PC-9 (cell line): ENCODE measurements around the gene RPL23. TPM values are rescaled to one million over a fixed set of nuclear protein-coding genes. Genes with fewer than 3 reads are reported as not detected.

Experiments used
- BruUV-seq: library from RNA; stranded (reverse); fragments of 400-500 nt; replicated peaks from 2 replicates; lab custom pipeline; 2021; lab: Mats Ljungman, UMichigan
- CTCF ChIA-PET: fragments of 300-600 bp; sonication (Branson Sonifier 250); formaldehyde crosslinking; loops from one replicate; lab custom pipeline; 2022; ENCODE audit warnings: antibody characterized with exemption; lab: Charles Lee
- POLR2A ChIA-PET: fragments of 300-600 bp; sonication (Branson Sonifier 250); formaldehyde crosslinking; loops from one replicate; lab custom pipeline; 2022; ENCODE audit warnings: antibody characterized with exemption; ENCODE audit not compliant: unreplicated experiment; lab: Charles Lee
- DNase-seq, 2 experiments: peaks; one replicate each; pipeline versions ENCODE4 v3.0.0 to v3.0.0-alpha.2; 2015 to 2022; ENCODE audit warnings: mixed read lengths in 1 of 2
- H2AFZ ChIP-seq: fragments of 200-600 bp; sonication (generic); 2 replicates; pipeline ENCODE4 v1.8.1; 2017; ENCODE audit warnings: antibody characterized with exemption
- H3F3A ChIP-seq: fragments of 200-600 bp; sonication (generic); 2 replicates; pipeline ENCODE4 v1.8.1; 2017; ENCODE audit warnings: antibody characterized with exemption, mild to moderate bottlenecking, low read depth; ENCODE audit not compliant: insufficient read depth
- H3K27ac ChIP-seq: fragments of 200-600 bp; sonication (generic); 2 replicates; pipeline ENCODE4 v1.6.1; 2016; ENCODE audit warnings: mixed run types
- H3K27me3 ChIP-seq: fragments of 200-600 bp; sonication (generic); 2 replicates; pipeline ENCODE4 v1.6.1; 2016; ENCODE audit warnings: low read depth, mixed run types; ENCODE audit not compliant: insufficient read depth
- H3K36me3 ChIP-seq: fragments of 200-600 bp; sonication (generic); 2 replicates; pipeline ENCODE4 v1.6.1; 2016; ENCODE audit warnings: low read depth, mixed run types
- H3K4me1 ChIP-seq: fragments of 200-600 bp; sonication (generic); replicated peaks from 2 replicates; pipeline ENCODE4 v1.6.1; 2016; ENCODE audit warnings: mixed run types; ENCODE audit not compliant: insufficient read depth
- H3K4me2 ChIP-seq: fragments of 200-600 bp; sonication (generic); 2 replicates; pipeline ENCODE4 v1.6.1; 2017; ENCODE audit warnings: mixed run types
- H3K4me3 ChIP-seq: fragments of 200-600 bp; sonication (generic); 2 replicates; pipeline ENCODE4 v1.6.1; 2016; ENCODE audit warnings: mixed run types
- H3K79me2 ChIP-seq: fragments of 200-600 bp; sonication (generic); 2 replicates; pipeline ENCODE4 v1.6.1; 2017; ENCODE audit warnings: low read depth, mixed run types
- H3K9me2 ChIP-seq: fragments of 200-600 bp; sonication (generic); 2 replicates; pipeline ENCODE4 v1.8.1; 2017; ENCODE audit warnings: mild to moderate bottlenecking; ENCODE audit not compliant: insufficient read depth
- H3K9me3 ChIP-seq: fragments of 200-600 bp; sonication (generic); 2 replicates; pipeline ENCODE4 v1.8.1; 2016; ENCODE audit warnings: low read depth; ENCODE audit not compliant: insufficient read depth
- H4K20me1 ChIP-seq: fragments of 200-600 bp; sonication (generic); 2 replicates; pipeline ENCODE4 v1.8.1; 2017; ENCODE audit not compliant: insufficient read depth
- CTCF ChIP-seq: fragments of 200-600 bp; sonication (generic); conservative IDR thresholded peaks from 2 replicates; pipeline ENCODE4 v1.6.1; 2017; ENCODE audit warnings: mixed run types, antibody characterized with exemption, mild to moderate bottlenecking, moderate library complexity
- EZH2 ChIP-seq: fragments of 200-600 bp; sonication (generic); IDR thresholded peaks from 2 replicates; pipeline ENCODE4 v1.8.0; 2017; ENCODE audit warnings: antibody characterized with exemption, low read depth
- intact Hi-C: fragments of 100-400 bp; cut with micrococcal nuclease; formaldehyde crosslinking; loops from one replicate; pipeline ENCODE4 v1.10.0; 2022; ENCODE audit not compliant: unreplicated experiment
- total RNA-seq: library from RNA; stranded (reverse); gene quantifications from 2 replicates; pipeline ENCODE4 v1.2.3, GENCODE V29; 2021

The RPL23 gene
- total RNA-seq, 1 experiment from 2014 or later, result 1,146 TPM

DNA sequence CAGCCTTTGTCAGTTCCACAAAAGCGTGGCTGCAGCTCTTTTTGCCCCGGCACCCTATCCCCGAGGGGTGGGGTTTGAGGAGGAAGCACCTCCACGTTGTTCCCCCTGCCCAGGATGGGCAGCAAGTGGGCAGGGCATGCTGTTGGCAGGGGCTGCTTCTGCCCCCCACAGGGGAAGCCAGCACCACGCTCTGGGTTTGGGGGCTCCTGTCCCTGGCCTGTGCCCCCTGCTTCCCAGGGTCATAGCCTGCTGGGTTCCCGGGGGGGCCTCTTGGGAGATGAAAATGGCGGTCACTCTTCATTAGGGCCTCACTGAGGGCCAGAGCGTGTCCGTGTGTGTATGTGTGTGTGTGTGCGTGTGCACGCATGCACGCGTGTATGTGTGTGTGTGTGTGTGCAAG, 39.1 kb upstream of the RPL23 start:
- intact Hi-C loops, result no loop called here
- Histone ChIP-seq H3K9me3 (no peaks in the 10 kb centered on the region), H3K4me1 (peaks cover 35% of the 10 kb centered on the region), H3K4me2 (no peak overlapping the region), H3K27me3 (no peaks in the 10 kb centered on the region), H3K79me2 (peaks cover 93% of the 10 kb centered on the region), H2AFZ (no peak overlapping the region), H3K27ac (no peak overlapping the region), H3F3A (peaks cover 54% of the 10 kb centered on the region), H3K9me2 (no peaks in the 10 kb centered on the region), H4K20me1 (peaks cover 57% of the 10 kb centered on the region), H3K36me3 (peaks cover 29% of the 10 kb centered on the region; the same call in 1 of the 2 replicates), H3K4me3 (no peak overlapping the region)
- DNase-seq, result no peak
- TF ChIP-seq CTCF, result no peak
- no peak for TF ChIP-seq EZH2
- ChIA-PET POLR2A (no interaction called here), CTCF (no interaction called here)
- no TSS peak for BruUV-seq

DNA sequence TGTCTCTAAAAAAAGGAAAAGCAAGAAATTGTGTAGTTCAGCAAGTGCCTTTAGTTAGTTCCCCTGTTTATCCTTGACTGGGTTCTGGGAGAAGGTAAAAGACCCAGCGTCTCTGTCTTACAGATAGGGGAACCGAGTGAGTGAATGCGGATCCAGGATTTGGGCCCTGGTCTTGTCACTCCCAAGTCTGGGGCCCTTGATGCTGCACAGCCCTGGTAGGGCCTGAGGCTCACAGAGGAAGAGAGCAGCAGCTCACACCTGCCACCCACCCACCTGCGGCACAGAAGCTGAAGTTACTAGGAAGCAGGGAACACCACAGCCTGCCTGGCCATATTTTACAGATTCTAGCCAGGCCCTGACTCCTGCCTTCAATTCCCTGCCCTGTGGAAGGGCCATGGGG, 38.6 kb upstream of the RPL23 start:
- intact Hi-C loops, result no loop called here
- no peak overlapping the region for H2AFZ ChIP-seq
- ChIA-PET CTCF (no interaction called here), POLR2A (no interaction called here)
- H3K4me3 ChIP-seq, result no peak overlapping the region
- H3K9me2 ChIP-seq, result no peaks in the 10 kb centered on the region
- no peak overlapping the region for H3K4me2 ChIP-seq
- no TSS peak for BruUV-seq
- TF ChIP-seq EZH2, result no peak
- TF ChIP-seq CTCF, result no peak
- H3K27me3 ChIP-seq, result no peaks in the 10 kb centered on the region
- H3K79me2 ChIP-seq, result peaks cover 93% of the 10 kb centered on the region
- no peak for DNase-seq
- H3F3A ChIP-seq, result peaks cover 50% of the 10 kb centered on the region
- H3K9me3 ChIP-seq, result no peaks in the 10 kb centered on the region
- H4K20me1 ChIP-seq, result peaks cover 62% of the 10 kb centered on the region
- peaks cover 34% of the 10 kb centered on the region; the same call in 1 of the 2 replicates for H3K36me3 ChIP-seq
- no peak overlapping the region for H3K27ac ChIP-seq
- peaks cover 30% of the 10 kb centered on the region for H3K4me1 ChIP-seq

DNA sequence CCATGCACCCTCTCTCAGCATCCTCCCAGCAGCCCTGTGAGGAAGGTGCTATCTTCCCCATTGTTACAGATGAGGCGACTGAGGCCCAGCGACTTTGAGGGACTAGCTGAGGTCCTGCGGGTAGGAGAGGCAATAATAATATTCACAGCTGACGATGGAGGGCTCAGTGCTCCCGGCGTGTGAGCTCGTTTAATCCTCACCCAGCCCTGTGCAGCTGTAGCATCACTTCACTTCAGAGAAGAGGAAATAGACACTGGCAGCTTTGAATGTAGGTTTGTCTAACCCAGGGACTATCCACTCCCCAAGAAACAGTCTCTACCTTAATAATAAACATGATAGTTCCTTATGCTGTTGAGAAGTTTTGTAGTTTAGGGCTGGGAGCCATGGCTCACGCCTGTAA, 37.9 kb upstream of the RPL23 start:
- no peaks in the 10 kb centered on the region for H3K27me3 ChIP-seq
- intact Hi-C loops, result no loop called here
- ChIA-PET POLR2A (no interaction called here), CTCF (no interaction called here)
- H3K4me1 ChIP-seq, result peaks cover 23% of the 10 kb centered on the region
- no peaks in the 10 kb centered on the region for H3K9me2 ChIP-seq
- H3K4me3 ChIP-seq, result no peak overlapping the region
- H3K27ac ChIP-seq, result no peak overlapping the region
- no peak for DNase-seq
- H3F3A ChIP-seq, result peaks cover 44% of the 10 kb centered on the region
- no peak overlapping the region for H2AFZ ChIP-seq
- H3K9me3 ChIP-seq, result no peaks in the 10 kb centered on the region
- H3K36me3 ChIP-seq, result peaks cover 33% of the 10 kb centered on the region; the same call in 1 of the 2 replicates
- H3K4me2 ChIP-seq, result no peak overlapping the region
- TF ChIP-seq CTCF (no peak), EZH2 (no peak)
- peaks cover 68% of the 10 kb centered on the region for H4K20me1 ChIP-seq
- BruUV-seq, result no TSS peak
- peaks cover 93% of the 10 kb centered on the region for H3K79me2 ChIP-seq
